Stomach (tissue), 9 donors: ENCODE results near the gene GAL3ST3. TPM values are rescaled to one million over a fixed set of nuclear protein-coding genes. Genes with fewer than 3 reads are reported as not detected.

Experiments
- DNase-seq, 2 donors: peaks; one replicate each; pipeline versions ENCODE4 v3.0.0 to v3.0.0-alpha.2; 2013 to 2019
- H3K27ac ChIP-seq, 5 donors: fragments of 200-600 bp in 4 of 5; sonication (generic) in 4 of 5; one replicate each; pipeline ENCODE4 v1.5.1; 2013 to 2019; ENCODE audit warnings: mild to moderate bottlenecking in 1 of 5, moderate library complexity in 1 of 5
- H3K27me3 ChIP-seq, 3 donors: fragments of 200-600 bp; sonication (generic); one replicate each; pipeline ENCODE4 v1.5.1; 2017 to 2019; ENCODE audit warnings: mixed run types in 1 of 3
- H3K36me3 ChIP-seq, 4 donors: fragments of 200-600 bp; sonication (generic); 1 replicate in 3 of 4; 2 replicates in 1 of 4; pipeline ENCODE4 v1.5.1; 2016 to 2019
- H3K4me1 ChIP-seq, 4 donors: fragments of 200-600 bp; sonication (generic); one replicate each; pipeline ENCODE4 v1.5.1; 2016 to 2019
- H3K4me3 ChIP-seq, 4 donors: fragments of 200-600 bp; sonication (generic) in 3 of 4; one replicate each; pipeline ENCODE4 v1.5.1; 2016 to 2019; ENCODE audit warnings: mild to moderate bottlenecking in 1 of 4
- H3K9me3 ChIP-seq, 4 donors: fragments of 200-600 bp; sonication (generic); one replicate each; pipeline ENCODE4 v1.5.1; 2016 to 2019
- EP300 ChIP-seq: sonication (generic); formaldehyde crosslinking; IDR thresholded peaks from one replicate; pipeline ENCODE4 v1.6.1; 2017; ENCODE audit warnings: antibody characterized with exemption
- POLR2A ChIP-seq, 4 donors: fragments of 450-650 bp; IDR thresholded peaks; one replicate each; pipeline ENCODE4 v1.6.1; 2016; ENCODE audit warnings: antibody characterized with exemption in 4 of 4, control low read depth in 2 of 4, mild to moderate bottlenecking in 1 of 4, moderate library complexity in 1 of 4
- POLR2AphosphoS5 ChIP-seq, 3 donors: sonication (generic); formaldehyde crosslinking; IDR thresholded peaks; one replicate each; pipeline ENCODE4 v1.6.1; 2016; ENCODE audit warnings: antibody characterized with exemption in 3 of 3
- WGBS, 5 donors: extraction: QIAGEN DNeasy Blood & Tissue Kit in 3 of 5; methylation state at CpG; one replicate each; pipeline versions ENCODE4 v1.1.5 to v1.1.7; 2013 to 2018; 5-methylcytosine and 5-hydroxymethylcytosine counted together
- intact Hi-C: fragments of 100-400 bp; cut with DNase I; formaldehyde crosslinking; loops from one replicate; pipeline ENCODE4 v1.15.1; 2023; ENCODE audit warnings: low total_unique reads
- polyA plus RNA-seq, 3 donors: library from polyadenylated mRNA; stranded (reverse); fragments of 200-250 nt; gene quantifications; one replicate each; pipeline ENCODE4 v1.2.3, GENCODE V29; 2013
- total RNA-seq, 5 donors: library from RNA; depleted of rRNA; stranded (reverse); fragments of >200 nt; gene quantifications; one replicate each; pipeline versions ENCODE4 v1.1.0 to v1.2.3, GENCODE V29; 2014 to 2016
- TF ChIP-seq, protein P1 (sequence below), 7 experiments: fragments of 450-650 bp in 4 of 7; fragments of 200-600 bp in 3 of 7; sonication (generic) in 3 of 7; IDR thresholded peaks; one replicate each; pipeline ENCODE4 v1.5.1; 2016 to 2019; ENCODE audit warnings: antibody characterized with exemption in 7 of 7, control low read depth in 2 of 7, mild to moderate bottlenecking in 1 of 7
- donor health status: healthy with polysubstance abuse.
- donor health status: Bipolar disorder and iron deficiency.
- donor health status: healthy.

The GAL3ST3 gene
- total and polyA plus RNA-seq, 8 donors, result not detected

DNA sequence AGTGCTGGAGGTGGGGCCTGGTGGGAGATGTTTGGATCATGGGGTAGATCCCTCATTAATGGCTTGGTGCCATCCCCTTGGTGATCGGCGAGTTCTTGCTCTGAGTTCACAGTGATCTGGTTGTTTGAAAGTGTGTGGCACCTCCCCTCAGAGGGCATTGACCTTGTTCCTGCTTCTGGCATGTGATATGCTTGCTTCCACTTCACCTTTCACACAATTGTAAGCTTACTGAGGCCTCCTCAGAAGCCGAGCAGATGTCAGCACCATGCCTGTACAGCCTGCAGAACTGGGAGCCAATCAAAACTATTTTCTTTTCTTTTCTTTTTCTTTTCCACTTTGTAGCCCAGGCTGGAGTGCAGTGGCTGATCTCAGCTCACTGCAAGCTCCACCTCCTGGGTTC lies 11.6 kb downstream of the GAL3ST3 start:
- H3K4me3 ChIP-seq, result no peak overlapping the region
- no peaks in the 10 kb centered on the region for H3K9me3 ChIP-seq
- no peaks in the 10 kb centered on the region for H3K36me3 ChIP-seq
- no peak for TF ChIP-seq EP300
- TF ChIP-seq, protein P1, sequence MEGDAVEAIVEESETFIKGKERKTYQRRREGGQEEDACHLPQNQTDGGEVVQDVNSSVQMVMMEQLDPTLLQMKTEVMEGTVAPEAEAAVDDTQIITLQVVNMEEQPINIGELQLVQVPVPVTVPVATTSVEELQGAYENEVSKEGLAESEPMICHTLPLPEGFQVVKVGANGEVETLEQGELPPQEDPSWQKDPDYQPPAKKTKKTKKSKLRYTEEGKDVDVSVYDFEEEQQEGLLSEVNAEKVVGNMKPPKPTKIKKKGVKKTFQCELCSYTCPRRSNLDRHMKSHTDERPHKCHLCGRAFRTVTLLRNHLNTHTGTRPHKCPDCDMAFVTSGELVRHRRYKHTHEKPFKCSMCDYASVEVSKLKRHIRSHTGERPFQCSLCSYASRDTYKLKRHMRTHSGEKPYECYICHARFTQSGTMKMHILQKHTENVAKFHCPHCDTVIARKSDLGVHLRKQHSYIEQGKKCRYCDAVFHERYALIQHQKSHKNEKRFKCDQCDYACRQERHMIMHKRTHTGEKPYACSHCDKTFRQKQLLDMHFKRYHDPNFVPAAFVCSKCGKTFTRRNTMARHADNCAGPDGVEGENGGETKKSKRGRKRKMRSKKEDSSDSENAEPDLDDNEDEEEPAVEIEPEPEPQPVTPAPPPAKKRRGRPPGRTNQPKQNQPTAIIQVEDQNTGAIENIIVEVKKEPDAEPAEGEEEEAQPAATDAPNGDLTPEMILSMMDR (IDR thresholded peaks at IDR 0.05), result no peak
- no peak for TF ChIP-seq POLR2AphosphoS5 (IDR thresholded peaks at IDR 0.05)
- TF ChIP-seq POLR2A (IDR thresholded peaks at IDR 0.05), result no peak
- DNase-seq, result no peak
- H3K27me3 ChIP-seq, result peaks cover 0 to 20% (median 0%) of the 10 kb centered on the region in 3 donors
- 77 to 89% (median 87%) methylated on average over 3 of the region's 3 CpGs for WGBS, 5 donors
- no peaks in the 10 kb centered on the region for H3K4me1 ChIP-seq
- H3K27ac ChIP-seq, result no peak overlapping the region
- intact Hi-C loops, result no loop called here

DNA sequence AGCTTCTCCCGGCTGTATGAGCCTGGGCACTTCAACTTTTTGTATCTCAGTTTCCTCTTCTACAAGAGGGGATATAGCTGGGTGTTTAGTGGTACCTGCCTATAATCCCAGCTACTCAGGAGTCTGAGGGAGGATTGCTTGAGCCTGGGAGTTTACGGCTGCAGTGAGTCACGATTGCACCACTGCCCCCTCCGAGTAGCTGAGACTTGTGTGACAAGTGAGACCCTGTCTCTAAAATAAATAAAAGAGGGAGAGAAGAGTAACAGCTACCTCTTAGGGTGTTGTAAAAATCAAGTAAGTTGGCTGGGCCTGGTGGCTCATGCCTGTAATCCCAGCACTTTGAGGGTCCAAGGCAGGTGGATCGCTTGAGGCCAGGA lies 12.6 kb downstream of the GAL3ST3 start:
- intact Hi-C loops, result no loop called here
- WGBS, 5 donors, result 79 to 88% (median 87%) methylated on average over 5 of the region's 5 CpGs

DNA sequence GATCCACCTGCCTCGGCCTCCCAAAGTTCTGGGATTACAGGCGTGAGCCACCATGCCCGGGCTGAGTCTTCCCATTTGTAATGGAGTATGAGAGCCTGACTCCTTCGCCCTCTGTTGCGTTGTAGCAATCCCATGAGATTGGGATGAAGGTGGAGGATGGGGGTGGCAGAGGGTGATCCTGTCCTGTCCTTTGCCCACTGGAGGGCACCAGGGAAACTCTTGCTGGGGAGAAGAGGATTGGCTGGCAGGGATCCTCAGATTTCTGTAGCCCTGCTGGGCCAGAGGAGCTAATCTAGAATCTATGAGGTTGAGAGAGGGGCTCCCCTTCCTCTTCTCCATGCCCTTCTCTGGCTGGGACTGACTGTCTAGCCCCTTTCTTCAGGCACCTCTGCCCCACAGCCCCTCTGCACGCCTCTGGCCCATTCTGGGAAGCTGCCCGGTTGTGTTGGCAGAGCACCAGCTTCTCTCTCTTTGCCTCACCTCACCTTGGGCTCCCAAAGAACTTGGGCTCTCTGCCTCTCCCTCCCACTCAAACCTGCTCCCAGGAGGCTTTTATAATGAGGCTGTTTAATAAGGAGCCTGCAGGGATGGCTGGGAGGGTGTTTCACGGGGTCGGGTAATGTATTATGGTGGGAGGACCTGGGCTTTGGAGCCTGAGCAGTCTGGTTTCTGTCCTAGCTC lies 13.2 kb downstream of the GAL3ST3 start:
- Histone ChIP-seq H3K27ac (no peak overlapping the region), H3K36me3 (no peaks in the 10 kb centered on the region), H3K9me3 (no peaks in the 10 kb centered on the region), H3K27me3 (peaks cover 0 to 20% (median 0%) of the 10 kb centered on the region in 3 donors), H3K4me1 (no peaks in the 10 kb centered on the region), H3K4me3 (no peak overlapping the region)
- 55 to 73% (median 68%) methylated on average over 7 to 9 of the region's 9 CpGs for WGBS, 5 donors
- no peak for DNase-seq
- TF ChIP-seq POLR2AphosphoS5 (IDR thresholded peaks at IDR 0.05) (no peak), POLR2A (IDR thresholded peaks at IDR 0.05) (no peak), EP300 (no peak)
- TF ChIP-seq, protein P1 (IDR thresholded peaks at IDR 0.05), result no peak
- intact Hi-C loops, result no loop called here

More for the DNA sequence above, 12.6 kb downstream of the GAL3ST3 start:
- TF ChIP-seq POLR2AphosphoS5 (IDR thresholded peaks at IDR 0.05), result no peak
- TF ChIP-seq EP300, result no peak
- no peak for TF ChIP-seq POLR2A (IDR thresholded peaks at IDR 0.05)
- TF ChIP-seq, protein P1 (IDR thresholded peaks at IDR 0.05), result no peak
- H3K27ac ChIP-seq, result no peak overlapping the region
- no peaks in the 10 kb centered on the region for H3K36me3 ChIP-seq
- peaks cover 0 to 20% (median 0%) of the 10 kb centered on the region in 3 donors for H3K27me3 ChIP-seq
- H3K4me3 ChIP-seq, result no peak overlapping the region
- H3K4me1 ChIP-seq, result no peaks in the 10 kb centered on the region
- DNase-seq, result no peak
- H3K9me3 ChIP-seq, result no peaks in the 10 kb centered on the region

DNA sequence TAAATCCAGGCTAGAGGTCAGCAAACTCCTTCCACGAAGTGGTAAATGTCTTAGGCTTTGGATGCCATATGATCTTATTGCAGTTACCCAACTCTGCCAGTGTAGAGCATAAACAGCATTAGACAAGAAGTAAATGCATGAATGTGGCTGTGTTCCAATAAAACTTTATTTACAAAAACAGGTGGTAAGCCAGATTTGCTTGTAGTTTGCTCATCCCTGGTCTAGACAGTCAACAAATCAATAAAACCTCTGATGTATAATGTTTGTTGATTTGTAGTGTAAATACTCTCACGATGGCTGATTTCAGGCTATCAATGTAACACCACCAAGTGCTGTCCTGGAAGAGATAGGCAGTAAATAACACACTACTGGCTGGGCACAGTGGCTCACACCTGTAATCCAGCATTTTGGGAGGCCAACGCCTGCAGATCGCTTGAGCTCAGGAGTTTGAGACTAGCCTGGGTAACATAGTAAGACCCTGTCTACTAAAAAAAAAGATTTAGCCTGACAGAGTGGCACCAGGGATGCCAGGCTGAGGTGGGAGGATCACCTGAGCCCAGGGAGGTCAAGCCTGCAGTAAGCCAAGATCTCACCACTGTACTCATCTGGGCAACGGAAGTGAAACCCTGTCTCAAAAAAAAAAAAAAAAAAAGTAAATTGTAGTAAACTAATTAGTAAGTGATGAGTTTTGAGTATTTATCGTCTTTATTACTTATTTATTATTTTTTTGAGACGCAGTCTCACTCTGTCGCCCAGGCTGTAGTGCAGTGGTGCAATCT lies 15.8 kb downstream of the GAL3ST3 start:
- no peaks in the 10 kb centered on the region for H3K9me3 ChIP-seq
- no peak for TF ChIP-seq POLR2AphosphoS5 (IDR thresholded peaks at IDR 0.05)
- TF ChIP-seq, protein P1 (IDR thresholded peaks at IDR 0.05), result no peak
- H3K27ac ChIP-seq, result no peak overlapping the region
- H3K27me3 ChIP-seq, result peaks cover 0 to 24% (median 3%) of the 10 kb centered on the region in 3 donors
- WGBS, 5 donors, result 75 to 83% (median 79%) methylated on average over 8 of the region's 8 CpGs
- no peaks in the 10 kb centered on the region for H3K36me3 ChIP-seq
- no peak overlapping the region for H3K4me3 ChIP-seq
- DNase-seq, result no peak
- intact Hi-C loops, result no loop called here
- no peaks in the 10 kb centered on the region for H3K4me1 ChIP-seq
